Measurements from ENCODE around the gene ANKRD34A. TPM values are rescaled to one million over a fixed set of nuclear protein-coding genes. Genes with fewer than 3 reads are reported as not detected.

Gene ANKRD34A
- total RNA-seq, 1 experiment from 2014 or later = 0.19 TPM

DNA sequence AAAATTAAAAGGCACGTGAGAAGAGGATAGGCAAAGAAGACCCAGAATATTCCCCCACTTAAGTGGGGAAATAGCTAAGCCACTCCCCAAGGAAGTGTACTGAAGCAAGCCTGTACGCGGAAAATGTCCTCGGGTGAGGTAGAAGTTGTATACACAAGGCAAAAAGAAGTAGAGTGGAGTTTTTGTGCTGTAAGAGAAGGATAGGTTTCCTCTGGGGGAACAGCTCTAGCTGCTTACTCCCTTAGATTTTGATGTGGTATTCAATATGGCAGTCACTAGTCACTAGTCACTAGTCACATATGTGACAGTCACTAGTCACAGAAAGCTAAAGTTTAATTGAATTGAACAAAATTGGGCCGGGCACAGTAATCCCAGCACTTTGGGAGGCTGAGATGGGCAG, 24.4 kb upstream of the ANKRD34A start:
- Mint-ChIP-seq H3K4me3 (ENCODE audit: low read depth, unreplicated experiment) (no peak overlapping the region), H3K36me3 (ENCODE audit: insufficient read depth, unreplicated experiment) (no peaks in the 10 kb centered on the region), H3K9me3 (ENCODE audit: low read depth, unreplicated experiment) (no peaks in the 10 kb centered on the region), H3K27me3 (ENCODE audit: unreplicated experiment) (no peaks in the 10 kb centered on the region), H3K27ac (ENCODE audit: unreplicated experiment) (no peak overlapping the region), H3K4me1 (ENCODE audit: low read depth, unreplicated experiment) (peaks cover 23% of the 10 kb centered on the region)
- CTCF ChIA-PET = interaction anchor here (0.6 to 1.3 kb wide), 2 partner anchors 20 to 25 kb away, joined by 3 to 5 read pairs; no protein-coding TSS in a partner anchor
- TF ChIP-seq, protein P1, sequence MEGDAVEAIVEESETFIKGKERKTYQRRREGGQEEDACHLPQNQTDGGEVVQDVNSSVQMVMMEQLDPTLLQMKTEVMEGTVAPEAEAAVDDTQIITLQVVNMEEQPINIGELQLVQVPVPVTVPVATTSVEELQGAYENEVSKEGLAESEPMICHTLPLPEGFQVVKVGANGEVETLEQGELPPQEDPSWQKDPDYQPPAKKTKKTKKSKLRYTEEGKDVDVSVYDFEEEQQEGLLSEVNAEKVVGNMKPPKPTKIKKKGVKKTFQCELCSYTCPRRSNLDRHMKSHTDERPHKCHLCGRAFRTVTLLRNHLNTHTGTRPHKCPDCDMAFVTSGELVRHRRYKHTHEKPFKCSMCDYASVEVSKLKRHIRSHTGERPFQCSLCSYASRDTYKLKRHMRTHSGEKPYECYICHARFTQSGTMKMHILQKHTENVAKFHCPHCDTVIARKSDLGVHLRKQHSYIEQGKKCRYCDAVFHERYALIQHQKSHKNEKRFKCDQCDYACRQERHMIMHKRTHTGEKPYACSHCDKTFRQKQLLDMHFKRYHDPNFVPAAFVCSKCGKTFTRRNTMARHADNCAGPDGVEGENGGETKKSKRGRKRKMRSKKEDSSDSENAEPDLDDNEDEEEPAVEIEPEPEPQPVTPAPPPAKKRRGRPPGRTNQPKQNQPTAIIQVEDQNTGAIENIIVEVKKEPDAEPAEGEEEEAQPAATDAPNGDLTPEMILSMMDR (IDR thresholded peaks at IDR 0.05; ENCODE audit: unreplicated experiment) = no peak
- no TSS peak for BruUV-seq (replicated peaks)
- intact Hi-C loops (cut with micrococcal nuclease; ENCODE audit: unreplicated experiment) = no loop called here
- DNase-seq = no peak

DNA sequence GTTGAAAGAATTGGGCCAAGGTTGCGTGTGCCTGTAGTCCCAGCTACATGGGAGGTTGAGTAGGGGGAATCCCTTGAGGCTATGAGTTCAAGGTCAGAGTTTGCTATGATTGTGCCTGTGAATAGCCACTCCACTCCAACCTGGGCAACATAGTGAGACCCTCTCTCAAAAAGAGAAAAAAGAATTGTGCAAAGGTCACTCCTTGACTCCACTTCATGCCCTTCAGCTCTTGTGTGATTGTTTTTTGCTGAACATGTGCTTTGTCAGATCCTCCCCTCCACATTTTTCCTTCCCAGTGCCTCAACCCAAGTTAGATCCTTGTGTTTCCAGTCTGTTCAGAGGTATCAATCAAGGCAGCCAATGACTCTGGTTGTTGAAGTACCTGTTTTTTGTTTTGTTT, 23.6 kb upstream of the ANKRD34A start:
- H3K27ac Mint-ChIP-seq (ENCODE audit: unreplicated experiment) = no peak overlapping the region
- no peaks in the 10 kb centered on the region for H3K9me3 Mint-ChIP-seq (ENCODE audit: low read depth, unreplicated experiment)
- TF ChIP-seq, protein P1 (IDR thresholded peaks at IDR 0.05; ENCODE audit: unreplicated experiment) = no peak
- no TSS peak for BruUV-seq (replicated peaks)
- intact Hi-C loops (cut with micrococcal nuclease; ENCODE audit: unreplicated experiment) = no loop called here
- H3K4me1 Mint-ChIP-seq (ENCODE audit: low read depth, unreplicated experiment) = peaks cover 30% of the 10 kb centered on the region
- no peak overlapping the region for H3K4me3 Mint-ChIP-seq (ENCODE audit: low read depth, unreplicated experiment)
- H3K27me3 Mint-ChIP-seq (ENCODE audit: unreplicated experiment) = no peaks in the 10 kb centered on the region
- no peaks in the 10 kb centered on the region for H3K36me3 Mint-ChIP-seq (ENCODE audit: insufficient read depth, unreplicated experiment)
- DNase-seq = no peak
- CTCF ChIA-PET = interaction anchor here (0.7 kb wide), 1 partner anchor 9 kb away, joined by 3 read pairs; no protein-coding TSS in a partner anchor

DNA sequence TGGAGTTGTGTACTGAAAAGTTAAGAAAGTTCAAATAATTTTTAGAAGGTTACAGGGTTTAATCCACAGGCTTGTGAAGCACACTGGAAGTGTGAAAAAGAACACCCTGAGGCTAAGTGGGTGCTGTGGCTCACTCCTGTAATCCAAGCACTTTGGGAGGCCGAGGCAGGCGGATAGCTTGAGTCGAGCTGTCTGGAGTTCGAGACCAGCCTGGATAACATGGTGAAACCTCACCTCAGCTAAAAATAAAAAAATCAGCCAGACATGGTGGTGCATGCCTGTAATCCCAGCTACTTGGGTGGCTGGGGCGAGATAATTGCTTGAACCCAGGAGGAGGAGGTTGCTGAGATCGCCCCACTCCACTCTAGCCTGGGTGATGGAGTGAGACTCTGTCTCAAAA, 22.2 kb upstream of the ANKRD34A start:
- TF ChIP-seq, protein P1 (IDR thresholded peaks at IDR 0.05; ENCODE audit: unreplicated experiment) = no peak
- Mint-ChIP-seq H3K4me3 (ENCODE audit: low read depth, unreplicated experiment) (no peak overlapping the region), H3K9me3 (ENCODE audit: low read depth, unreplicated experiment) (no peaks in the 10 kb centered on the region), H3K27me3 (ENCODE audit: unreplicated experiment) (no peaks in the 10 kb centered on the region), H3K4me1 (ENCODE audit: low read depth, unreplicated experiment) (peaks cover 32% of the 10 kb centered on the region), H3K36me3 (ENCODE audit: insufficient read depth, unreplicated experiment) (no peaks in the 10 kb centered on the region), H3K27ac (ENCODE audit: unreplicated experiment) (no peak overlapping the region)
- intact Hi-C loops (cut with micrococcal nuclease; ENCODE audit: unreplicated experiment) = no loop called here
- CTCF ChIA-PET = no interaction called here
- BruUV-seq (replicated peaks) = no TSS peak
- no peak for DNase-seq

DNA sequence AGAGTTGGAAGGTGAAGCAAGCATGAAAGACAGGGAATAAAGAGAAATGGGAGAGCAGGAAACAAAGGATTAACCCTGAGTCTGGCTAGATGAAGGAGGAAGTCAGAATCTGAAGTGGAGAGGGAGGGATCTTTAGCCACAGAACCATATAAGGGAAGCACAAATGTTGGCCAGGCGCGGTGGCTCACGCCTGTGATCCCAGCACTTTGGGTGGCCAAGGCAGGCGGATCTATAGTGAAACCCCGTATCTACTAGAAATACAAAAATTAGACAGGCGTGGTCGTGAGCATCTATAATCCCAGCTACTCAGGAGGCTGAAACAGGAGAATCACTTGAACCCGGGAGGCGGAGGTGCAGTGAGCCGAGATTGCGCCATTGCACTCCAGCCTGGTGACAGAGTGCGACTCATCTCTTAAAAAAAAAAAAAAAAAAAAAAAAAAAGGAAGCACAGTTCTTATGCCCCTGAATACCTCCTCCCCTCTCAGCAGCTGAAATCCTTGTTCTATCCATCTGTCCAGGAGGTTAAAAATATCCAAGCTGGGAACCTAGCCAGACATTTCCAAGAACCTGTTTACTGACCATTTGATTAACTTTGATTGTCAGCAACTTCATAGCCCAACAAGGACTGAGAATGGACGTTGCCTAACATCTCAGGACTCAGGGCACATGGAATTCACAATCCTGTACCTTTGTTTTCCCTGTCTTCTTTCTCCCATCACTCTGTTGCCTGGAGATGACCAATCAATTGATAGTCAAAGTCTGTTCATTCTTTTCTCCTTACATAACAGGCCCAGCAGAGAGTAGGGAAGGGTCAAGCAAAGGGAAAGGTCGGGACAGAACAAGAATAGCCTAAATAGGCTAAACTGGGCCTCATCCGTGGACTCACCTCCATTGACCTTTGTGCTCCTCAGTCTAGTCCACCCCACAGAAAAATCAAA, 21.4 kb upstream of the ANKRD34A start:
- intact Hi-C loops (cut with micrococcal nuclease; ENCODE audit: unreplicated experiment) = no loop called here
- no peak overlapping the region for H3K27ac Mint-ChIP-seq (ENCODE audit: unreplicated experiment)
- no peaks in the 10 kb centered on the region for H3K27me3 Mint-ChIP-seq (ENCODE audit: unreplicated experiment)
- CTCF ChIA-PET = interaction anchor here (0.5 kb wide), 1 partner anchor 46 kb away, joined by 4 read pairs; no protein-coding TSS in a partner anchor
- H3K4me1 Mint-ChIP-seq (ENCODE audit: low read depth, unreplicated experiment) = peaks cover 31% of the 10 kb centered on the region
- TF ChIP-seq, protein P1 (IDR thresholded peaks at IDR 0.05; ENCODE audit: unreplicated experiment) = no peak
- H3K9me3 Mint-ChIP-seq (ENCODE audit: low read depth, unreplicated experiment) = no peaks in the 10 kb centered on the region
- H3K4me3 Mint-ChIP-seq (ENCODE audit: low read depth, unreplicated experiment) = no peak overlapping the region
- BruUV-seq (replicated peaks) = no TSS peak
- DNase-seq = no peak
- no peaks in the 10 kb centered on the region for H3K36me3 Mint-ChIP-seq (ENCODE audit: insufficient read depth, unreplicated experiment)

Measured in Calu3 (cell line).